Activated CD4-positive, alpha-beta memory T cell treated with anti-CD3 and anti-CD28 coated beads, Interleukin-2, amount 10 ng/mL, durations not matched to agents 7 days and 5 days (primary cell): Measurements from ENCODE around the gene CCR8. TPM values are rescaled to one million over a fixed set of nuclear protein-coding genes. Genes with fewer than 3 reads are reported as not detected.

Experiments
- CTCF ChIA-PET: fragments of 350-600 bp; sonication (Branson Sonifier 250); formaldehyde crosslinking; loops from one replicate; lab custom pipeline; 2021; ENCODE audit warnings: antibody characterized with exemption, inconsistent platforms; lab: Charles Lee
- POLR2A ChIA-PET: fragments of 350-600 bp; sonication (Branson Sonifier 250); formaldehyde crosslinking; loops from one replicate; lab custom pipeline; 2021; ENCODE audit warnings: antibody characterized with exemption; lab: Charles Lee
- DNase-seq: peaks from one replicate; pipeline ENCODE4 v3.0.0-alpha.2; 2020
- H3K27ac Mint-ChIP-seq: one replicate; pipeline ENCODE4 v1.8.0; 2021; ENCODE audit warnings: mild to moderate bottlenecking, mixed read lengths
- H3K27me3 Mint-ChIP-seq: one replicate; pipeline ENCODE4 v1.8.0; 2021; ENCODE audit warnings: mixed read lengths
- H3K36me3 Mint-ChIP-seq: one replicate; pipeline ENCODE4 v1.8.0; 2021; ENCODE audit warnings: low read depth, mixed read lengths
- H3K4me1 Mint-ChIP-seq: one replicate; pipeline ENCODE4 v1.8.0; 2021; ENCODE audit warnings: mixed read lengths
- H3K4me3 Mint-ChIP-seq: one replicate; pipeline ENCODE4 v1.8.0; 2021; ENCODE audit warnings: mild to moderate bottlenecking, mixed read lengths
- H3K9me3 Mint-ChIP-seq: one replicate; pipeline ENCODE4 v1.8.0; 2021; ENCODE audit warnings: mixed read lengths
- total RNA-seq, 2 experiments: library from RNA; stranded (reverse); gene quantifications; one replicate each; pipeline ENCODE4 v1.2.3, GENCODE V29; 2021

CCR8 gene
- total RNA-seq, 2 experiments from 2014 or later, result 7.6 to 7.9 TPM

GRCh38 chr3:39381432-39381831, 51.9 kb downstream of the CCR8 start:
- ChIA-PET POLR2A (interaction anchor here (1.2 to 1.6 kb wide), 2 partner anchors 25 kb away, joined by 3 to 4 read pairs; partner anchors contain the start of gene RPSA), CTCF (interaction anchor here (11.7 kb wide), 1 partner anchor 92 kb away, joined by 217 read pairs; no protein-coding TSS in a partner anchor)
- Mint-ChIP-seq H3K27ac (peak overlapping the region; percentile 25), H3K27me3 (no peaks in the 10 kb centered on the region), H3K4me1 (peaks cover 48% of the 10 kb centered on the region), H3K9me3 (no peaks in the 10 kb centered on the region), H3K4me3 (no peak overlapping the region), H3K36me3 (peaks cover 5% of the 10 kb centered on the region)
- DNase-seq, result no peak

Other genes with a start within 250 kb of the CCR8 start
- gene GORASP1, start 222.1 kb upstream of the CCR8 start, total RNA-seq, result 10 to 100 TPM; 52.0 to 53.1 TPM
- gene TTC21A, start 222.0 kb upstream of the CCR8 start, total RNA-seq, result 10 to 100 TPM; 11.2 to 12.1 TPM
- 10 to 100 TPM; 32.5 to 33.2 TPM for gene CSRNP1, start 176.1 kb upstream of the CCR8 start, total RNA-seq
- gene XIRP1, start 137.1 kb upstream of the CCR8 start, total RNA-seq, result under 1 TPM; 0.03 to 0.05 TPM
- gene CX3CR1, start 49.7 kb upstream of the CCR8 start, total RNA-seq, result 1 to 10 TPM; 5.5 to 6.2 TPM
- 10 to 100 TPM; 34.2 to 35.8 TPM for gene SLC25A38, start 53.7 kb downstream of the CCR8 start, total RNA-seq
- 1,000 to 10,000 TPM; 1,345 to 1,384 TPM for gene RPSA, start 77.0 kb downstream of the CCR8 start, total RNA-seq
- gene MOBP, start 138.0 kb downstream of the CCR8 start, total RNA-seq, result not detected